ENCODE data around the gene CASZ1.

CASZ1 gene

GRCh38 chr1:10815858-10816195 is 19.4 kb upstream of the CASZ1 start:
- DNase-seq (ENCODE audit: low read depth in 1 of 2, low spot score in 1 of 2), result no peak
- no peak overlapping the region for H3K27ac ChIP-seq (replicated peaks)

GRCh38 chr1:10814976-10815857 is 18.8 kb upstream of the CASZ1 start:
- Histone ChIP-seq H3K4me3 (replicated peaks; ENCODE audit: insufficient read depth, low read length) (no peak overlapping the region), H3K27me3 (ENCODE audit: insufficient read depth, poor library complexity, severe bottlenecking) (peaks cover 4% of the 10 kb centered on the region), H3K27ac (replicated peaks) (no peak overlapping the region)
- TF ChIP-seq CTCF (IDR thresholded peaks at IDR 0.05; ENCODE audit: insufficient read depth, low read length) (no peak), REST (IDR thresholded peaks at IDR 0.05; ENCODE audit: insufficient replicate concordance, low read depth) (no peak), SPI1 (IDR thresholded peaks at IDR 0.05; ENCODE audit: borderline replicate concordance, low read depth) (no peak), GABPA (IDR thresholded peaks at IDR 0.05; ENCODE audit: low read depth) (no peak), POLR2AphosphoS5 (IDR thresholded peaks at IDR 0.05; ENCODE audit: low read depth) (no peak)
- DNase-seq (ENCODE audit: low read depth in 1 of 2, low spot score in 1 of 2), result no peak

More at GRCh38 chr1:10815858-10816195, 19.4 kb upstream of the CASZ1 start:
- Histone ChIP-seq H3K27me3 (ENCODE audit: insufficient read depth, poor library complexity, severe bottlenecking) (peaks cover 4% of the 10 kb centered on the region), H3K4me3 (replicated peaks; ENCODE audit: insufficient read depth, low read length) (no peak overlapping the region)
- TF ChIP-seq GABPA (IDR thresholded peaks at IDR 0.05; ENCODE audit: low read depth) (no peak), POLR2AphosphoS5 (IDR thresholded peaks at IDR 0.05; ENCODE audit: low read depth) (no peak), SPI1 (IDR thresholded peaks at IDR 0.05; ENCODE audit: borderline replicate concordance, low read depth) (no peak), CTCF (IDR thresholded peaks at IDR 0.05; ENCODE audit: insufficient read depth, low read length) (no peak), REST (IDR thresholded peaks at IDR 0.05; ENCODE audit: insufficient replicate concordance, low read depth) (no peak)

GRCh38 chr1:10814312-10814711 is 17.9 kb upstream of the CASZ1 start:
- TF ChIP-seq GABPA (IDR thresholded peaks at IDR 0.05; ENCODE audit: low read depth), result no peak
- no peak for TF ChIP-seq REST (IDR thresholded peaks at IDR 0.05; ENCODE audit: insufficient replicate concordance, low read depth)
- no peak for TF ChIP-seq POLR2AphosphoS5 (IDR thresholded peaks at IDR 0.05; ENCODE audit: low read depth)
- TF ChIP-seq SPI1 (IDR thresholded peaks at IDR 0.05; ENCODE audit: borderline replicate concordance, low read depth), result no peak
- TF ChIP-seq CTCF (IDR thresholded peaks at IDR 0.05; ENCODE audit: insufficient read depth, low read length), result no peak
- Histone ChIP-seq H3K27ac (replicated peaks) (no peak overlapping the region), H3K27me3 (ENCODE audit: insufficient read depth, poor library complexity, severe bottlenecking) (peaks cover 4% of the 10 kb centered on the region), H3K4me3 (replicated peaks; ENCODE audit: insufficient read depth, low read length) (no peak overlapping the region)
- no peak for DNase-seq (ENCODE audit: low read depth in 1 of 2, low spot score in 1 of 2)
